ENCODE measurements around the gene BRD1. TPM values are rescaled to one million over a fixed set of nuclear protein-coding genes. Genes with fewer than 3 reads are reported as not detected.

Gene BRD1
- total RNA-seq, 1 donor from 2014 or later = 50.1 TPM

- intact Hi-C loops (cut with micrococcal nuclease) = loop anchor here (1.0 to 10.0 kb wide), 8 partner anchors 15 to 621 kb away; partner anchors contain the start of genes ALG12, CRELD2, PIM3 and SBF1
Measured at GRCh38 chr22:49853981-49854831, 26.5 kb upstream of the BRD1 start.

- intact Hi-C loops (cut with micrococcal nuclease) = loop anchor here (1.0 to 10.0 kb wide), 7 partner anchors 14 to 622 kb away; partner anchors contain the start of genes ALG12, CRELD2, PIM3 and SBF1
Measured at GRCh38 chr22:49852898-49853894, 25.5 kb upstream of the BRD1 start, which contains the start of gene ZBED4. ZBED4 (plus strand) TSS chr22:49853844; CDS start chr22:49883663, 29,819 bp downstream.

- intact Hi-C loops (cut with micrococcal nuclease) = loop anchor here (2.0 to 10.0 kb wide), 3 partner anchors 108 to 622 kb away; partner anchors contain the start of genes PIM3, SBF1 and TUBGCP6
Measured at GRCh38 chr22:49852568-49852897, 24.9 kb upstream of the BRD1 start.

GRCh38 chr22:49850959-49851802, 23.5 kb upstream of the BRD1 start:
- intact Hi-C loops (cut with micrococcal nuclease) = loop anchor here (10.0 kb wide), 1 partner anchor 624 kb away; the partner anchor contains the start of gene SBF1

- intact Hi-C loops (cut with micrococcal nuclease) = loop anchor here (10.0 kb wide), 1 partner anchor 625 kb away; the partner anchor contains the start of gene SBF1
Measured at GRCh38 chr22:49850021-49850911, 22.6 kb upstream of the BRD1 start.

- intact Hi-C loops (cut with micrococcal nuclease) = loop anchor here (1.0 to 10.0 kb wide), 2 partner anchors 10 to 625 kb away; partner anchors contain the start of gene SBF1
Measured at GRCh38 chr22:49849161-49850020, 21.7 kb upstream of the BRD1 start.

GRCh38 chr22:49848690-49849160, 21.1 kb upstream of the BRD1 start:
- intact Hi-C loops (cut with micrococcal nuclease) = loop anchor here (1.0 kb wide), 1 partner anchor 9 kb away; no protein-coding TSS in a partner anchor

- intact Hi-C loops (cut with micrococcal nuclease) = no loop called here
Measured at GRCh38 chr22:49847751-49848689, 20.3 kb upstream of the BRD1 start.

- intact Hi-C loops (cut with micrococcal nuclease) = no loop called here
Measured at GRCh38 chr22:49845666-49846459, 18.2 kb upstream of the BRD1 start.

GRCh38 chr22:49845241-49845640, 17.6 kb upstream of the BRD1 start:
- intact Hi-C loops (cut with micrococcal nuclease) = no loop called here

GRCh38 chr22:49838771-49839717, 11.4 kb upstream of the BRD1 start:
- intact Hi-C loops (cut with micrococcal nuclease) = loop anchor here (1.0 to 5.0 kb wide), 7 partner anchors 10 to 348 kb away; partner anchors contain the start of genes ALG12, CRELD2, TRABD and ZBED4

GRCh38 chr22:49833340-49834007, 5.8 kb upstream of the BRD1 start:
- intact Hi-C loops (cut with micrococcal nuclease) = no loop called here

GRCh38 chr22:49829044-49829853, 1.6 kb upstream of the BRD1 start:
- intact Hi-C loops (cut with micrococcal nuclease) = loop anchor here (1.0 kb wide), 1 partner anchor 9 kb away; no protein-coding TSS in a partner anchor

GRCh38 chr22:49828599-49828965, 909 bp upstream of the BRD1 start:
- intact Hi-C loops (cut with micrococcal nuclease) = no loop called here

All from T-helper 1 cell treated with Interleukin-12 subunit alpha and Interleukin-12 subunit beta and Interleukin-4 antibody, amounts not matched to agents 30 ng/mL and 1 ng/mL, for 36 hours (primary cell).